BLaER1 treated with 17β-estradiol and CSF1 and Interleukin-3, amounts not matched to agents 10 nM and 100 nM (cell line): ENCODE data around the gene RNLS.
A peak's percentile ranks its signal among the peaks of the same experiment; 100 is the strongest.

Source experiments
- H3K27ac ChIP-seq, 11 experiments: shearing (Covaris generic); formaldehyde crosslinking; 2 replicates each; pipeline ENCODE4 v1.8.1; 2022
- H3K27me3 ChIP-seq, 11 experiments: shearing (Covaris generic); formaldehyde crosslinking; 2 replicates each; pipeline ENCODE4 v1.8.1; 2022
- H3K36me3 ChIP-seq, 11 experiments: shearing (Covaris generic); formaldehyde crosslinking; 2 replicates each; pipeline ENCODE4 v1.8.1; 2022
- H3K4me1 ChIP-seq, 10 experiments: shearing (Covaris generic); formaldehyde crosslinking; 2 replicates each; pipeline ENCODE4 v1.8.1; 2022
- H3K4me2 ChIP-seq, 11 experiments: shearing (Covaris generic); formaldehyde crosslinking; 2 replicates each; pipeline ENCODE4 v1.8.1; 2022
- H3K4me3 ChIP-seq, 10 experiments: shearing (Covaris generic); formaldehyde crosslinking; 2 replicates each; pipeline ENCODE4 v1.8.1; 2022
- H3K9ac ChIP-seq, 11 experiments: shearing (Covaris generic); formaldehyde crosslinking; 2 replicates each; pipeline ENCODE4 v1.8.1; 2022
- H3K9me3 ChIP-seq, 11 experiments: shearing (Covaris generic); formaldehyde crosslinking; replicated peaks in 1 of 11; 2 replicates each; pipeline ENCODE4 v1.8.1; 2022
- H4K20me1 ChIP-seq, 11 experiments: shearing (Covaris generic); formaldehyde crosslinking; 2 replicates each; pipeline ENCODE4 v1.8.1; 2022
- Cebpa-rat ChIP-seq, 11 experiments: shearing (Covaris generic); IDR thresholded peaks; 2 replicates each; pipeline ENCODE4 v1.8.1; 2022

Gene RNLS

DNA sequence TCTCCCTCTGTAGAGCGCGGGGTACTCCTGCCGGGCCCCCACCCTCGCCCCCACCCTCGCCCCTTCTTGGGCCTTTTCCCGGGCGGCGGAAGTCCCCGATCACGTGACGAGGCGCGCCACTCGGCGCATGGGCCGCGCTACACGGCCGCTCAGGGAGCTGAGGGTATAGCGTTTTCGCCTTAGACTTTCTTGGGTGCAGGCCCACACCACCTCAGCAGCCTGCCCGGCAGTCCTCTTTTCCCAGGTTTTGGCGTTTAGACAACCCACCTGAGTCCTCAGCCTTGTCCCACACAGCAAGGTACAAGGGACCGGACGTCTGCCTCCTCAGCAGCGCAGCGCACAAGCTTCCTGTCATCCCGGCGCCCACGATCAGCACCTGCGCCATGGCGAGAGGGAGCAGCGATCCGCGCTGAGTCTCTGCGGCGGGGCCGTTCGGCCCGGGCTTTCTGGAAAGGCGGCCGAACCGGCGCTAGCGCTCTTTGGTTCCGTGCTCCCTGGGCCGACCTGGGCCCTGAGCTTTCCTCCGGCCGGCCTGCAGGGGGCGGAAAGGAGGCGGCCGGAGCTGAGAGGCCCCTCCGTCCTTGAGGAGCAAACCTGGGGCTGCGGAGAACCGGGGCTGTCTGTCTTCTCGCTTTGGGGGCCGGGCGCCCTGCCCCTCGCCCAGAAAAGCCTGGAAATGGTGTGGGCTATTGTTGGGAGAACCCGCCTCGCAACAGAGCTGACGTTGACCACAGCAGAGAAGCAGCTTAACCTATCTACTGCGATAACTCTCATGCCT, at the start of gene RNLS:
Gene RNLS, minus strand, starts transcription at position 513 of the 778 bp plus-strand sequence.
- H3K27me3 ChIP-seq = no peaks in the 10 kb centered on the region
- H4K20me1 ChIP-seq = no peaks in the 10 kb centered on the region
- H3K4me2 ChIP-seq = no peak within 1 kb of the TSS
- H3K9ac ChIP-seq = no peak within 1 kb of the TSS
- H3K4me1 ChIP-seq = no peaks in the 10 kb centered on the region
- no peak within 1 kb of the TSS for H3K27ac ChIP-seq
- H3K9me3 ChIP-seq = peaks cover 8 to 12% (median 10%) of the 10 kb centered on the region in 11 experiments; a peak in 21 of 22 replicates
- no peak within 1 kb of the TSS for H3K4me3 ChIP-seq
- no peaks in the 10 kb centered on the region; a peak in 1 of 22 replicates for H3K36me3 ChIP-seq
- TF ChIP-seq Cebpa-rat (IDR thresholded peaks at IDR 0.05) = no peak

DNA sequence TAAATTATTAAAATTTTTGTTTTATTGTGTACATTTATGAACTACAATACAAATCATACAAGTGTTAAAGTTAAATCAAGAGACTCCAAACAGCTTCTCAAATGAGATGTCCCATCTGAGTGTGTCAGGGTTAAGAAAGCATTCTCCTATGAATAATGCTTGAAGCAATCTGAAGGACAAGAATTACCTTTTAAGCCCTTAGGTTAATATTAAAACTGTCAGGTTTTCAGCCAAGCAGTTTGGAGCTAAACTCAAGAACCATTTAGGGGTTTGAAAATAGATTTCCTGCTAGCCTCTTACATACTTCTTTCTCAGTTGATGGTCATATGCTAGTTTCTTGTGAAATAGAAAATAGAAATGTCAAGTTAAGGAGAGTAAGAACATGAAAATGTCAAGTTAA, 41.7 kb upstream of the RNLS start:
- TF ChIP-seq Cebpa-rat (IDR thresholded peaks at IDR 0.05) = no peak
- Histone ChIP-seq H3K4me3 (no peak overlapping the region), H4K20me1 (no peaks in the 10 kb centered on the region), H3K9me3 (peaks cover 0 to 14% (median 3%) of the 10 kb centered on the region in 11 experiments; a peak in 12 of 22 replicates), H3K27me3 (no peaks in the 10 kb centered on the region), H3K4me1 (no peaks in the 10 kb centered on the region), H3K9ac (no peak overlapping the region), H3K36me3 (no peaks in the 10 kb centered on the region), H3K27ac (no peak overlapping the region), H3K4me2 (no peak overlapping the region)

DNA sequence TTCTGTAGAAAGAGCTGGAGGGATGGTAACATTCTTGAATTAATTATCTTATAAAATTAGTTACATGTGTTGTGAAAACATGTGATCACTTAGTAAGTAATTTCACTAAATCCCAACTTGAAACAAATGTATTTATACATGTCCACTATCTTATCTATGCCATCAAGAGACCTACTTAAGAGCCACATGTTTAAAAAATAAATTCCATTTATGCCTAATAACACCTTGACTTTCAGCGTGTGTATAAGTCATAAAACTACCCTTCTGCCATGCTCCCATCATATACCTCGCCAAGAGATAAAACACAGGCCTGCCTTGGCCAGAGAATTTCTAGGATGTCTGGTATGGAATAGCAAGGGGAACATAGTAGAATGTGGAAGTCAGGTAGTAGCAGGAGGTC, 40.7 kb upstream of the RNLS start:
- no peak overlapping the region for H3K9ac ChIP-seq
- no peak overlapping the region for H3K4me2 ChIP-seq
- H3K36me3 ChIP-seq = no peaks in the 10 kb centered on the region
- no peak overlapping the region for H3K4me3 ChIP-seq
- no peak overlapping the region for H3K27ac ChIP-seq
- no peaks in the 10 kb centered on the region for H4K20me1 ChIP-seq
- peaks cover 0 to 11% (median 3%) of the 10 kb centered on the region in 11 experiments; a peak in 7 of 22 replicates for H3K9me3 ChIP-seq
- TF ChIP-seq Cebpa-rat (IDR thresholded peaks at IDR 0.05) = no peak
- no peaks in the 10 kb centered on the region for H3K4me1 ChIP-seq
- no peaks in the 10 kb centered on the region for H3K27me3 ChIP-seq

DNA sequence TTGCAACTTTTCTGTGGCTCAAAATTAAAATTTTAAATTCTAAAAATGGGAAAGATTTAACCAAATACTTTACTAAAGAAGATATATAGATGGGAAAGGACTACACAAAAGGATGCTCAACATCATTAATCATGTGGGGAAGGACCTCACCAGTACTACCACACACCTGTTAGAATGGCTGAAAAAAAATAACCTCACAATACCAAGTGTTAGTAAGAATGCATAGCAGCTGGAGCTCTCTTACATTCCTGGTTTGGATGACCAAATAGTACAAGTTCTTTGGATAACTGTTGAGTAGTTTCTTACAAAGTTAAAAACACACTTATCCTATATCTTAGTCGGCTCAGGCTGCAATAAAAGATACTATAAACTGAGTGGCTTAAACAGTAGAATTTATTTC, 37.3 kb upstream of the RNLS start:
- Histone ChIP-seq H4K20me1 (no peaks in the 10 kb centered on the region), H3K4me1 (peaks cover 0 to 29% (median 22%) of the 10 kb centered on the region in 10 experiments; a peak in 16 of 20 replicates), H3K36me3 (no peaks in the 10 kb centered on the region), H3K27ac (no peak overlapping the region), H3K27me3 (no peaks in the 10 kb centered on the region), H3K9ac (no peak overlapping the region), H3K4me3 (no peak overlapping the region), H3K4me2 (no peak overlapping the region), H3K9me3 (peaks cover 0 to under 1% (median 0%) of the 10 kb centered on the region in 11 experiments; a peak in 1 of 22 replicates)
- TF ChIP-seq Cebpa-rat (IDR thresholded peaks at IDR 0.05) = no peak

DNA sequence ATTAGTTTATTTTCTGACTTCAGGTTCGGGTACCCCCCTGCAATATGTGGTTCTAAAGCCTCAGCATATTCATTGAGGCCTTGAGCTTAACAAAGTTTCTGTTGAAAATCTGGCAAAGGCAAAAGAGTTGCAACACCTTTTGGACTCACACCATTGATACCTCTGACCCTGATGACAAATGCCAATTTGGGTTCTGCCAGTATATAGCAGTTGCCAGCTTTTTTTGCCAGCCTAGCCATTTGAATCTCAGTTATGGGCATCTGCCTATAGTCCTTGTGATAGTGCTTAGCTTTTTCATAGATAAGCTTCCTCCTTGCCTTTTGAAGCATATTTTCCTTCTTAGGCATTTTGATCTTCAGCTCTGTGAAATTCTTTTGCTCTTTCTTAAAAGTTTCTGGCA, 35.4 kb upstream of the RNLS start:
- Histone ChIP-seq H3K4me3 (no peak overlapping the region), H3K9ac (no peak overlapping the region), H4K20me1 (no peaks in the 10 kb centered on the region), H3K27me3 (no peaks in the 10 kb centered on the region), H3K4me1 (peaks cover 0 to 29% (median 22%) of the 10 kb centered on the region in 10 experiments; a peak in 16 of 20 replicates), H3K27ac (no peak overlapping the region), H3K36me3 (no peaks in the 10 kb centered on the region), H3K4me2 (peak overlapping the region in 2 of 11 experiments; percentile 36 to 61; a peak in 3 of 22 replicates), H3K9me3 (peaks cover 0 to 8% (median 5%) of the 10 kb centered on the region in 11 experiments; a peak in 4 of 22 replicates)
- no peak for TF ChIP-seq Cebpa-rat (IDR thresholded peaks at IDR 0.05)

DNA sequence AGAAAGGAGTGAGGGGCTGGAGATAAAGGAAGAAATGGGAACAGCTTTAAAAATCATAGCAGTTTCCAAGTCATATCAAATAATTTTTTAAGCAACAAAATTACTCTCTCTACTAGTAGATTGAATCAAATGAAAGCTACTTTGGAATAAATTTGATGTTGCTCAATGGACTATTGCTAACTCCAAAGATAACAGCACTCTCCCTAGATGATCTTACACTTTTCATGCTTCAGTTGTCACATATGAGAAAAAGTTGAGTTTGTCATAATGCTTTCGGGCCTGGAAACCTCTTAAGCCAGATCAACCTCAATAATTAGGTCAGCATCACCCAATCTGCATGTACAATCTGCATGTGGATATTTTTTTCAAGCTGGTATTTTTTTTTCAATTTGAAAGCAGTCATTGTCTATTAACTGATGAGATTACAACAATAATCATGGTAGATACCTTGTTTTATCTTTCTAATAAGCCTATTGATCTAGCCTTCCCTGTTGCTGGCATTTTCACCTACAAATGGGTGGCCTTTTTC, 34.7 kb upstream of the RNLS start:
- peak overlapping the region in 7 of 11 experiments; percentile 6 to 66 (median 58); a peak in 11 of 22 replicates for H3K4me2 ChIP-seq
- no peaks in the 10 kb centered on the region for H3K27me3 ChIP-seq
- H3K36me3 ChIP-seq = no peaks in the 10 kb centered on the region
- peaks cover 0 to 29% (median 22%) of the 10 kb centered on the region in 10 experiments; a peak in 16 of 20 replicates for H3K4me1 ChIP-seq
- no peak overlapping the region for H3K9ac ChIP-seq
- no peaks in the 10 kb centered on the region for H4K20me1 ChIP-seq
- no peak for TF ChIP-seq Cebpa-rat (IDR thresholded peaks at IDR 0.05)
- H3K4me3 ChIP-seq = no peak overlapping the region
- H3K9me3 ChIP-seq = peaks cover 0 to 8% (median 5%) of the 10 kb centered on the region in 11 experiments; a peak in 4 of 22 replicates
- no peak overlapping the region for H3K27ac ChIP-seq

DNA sequence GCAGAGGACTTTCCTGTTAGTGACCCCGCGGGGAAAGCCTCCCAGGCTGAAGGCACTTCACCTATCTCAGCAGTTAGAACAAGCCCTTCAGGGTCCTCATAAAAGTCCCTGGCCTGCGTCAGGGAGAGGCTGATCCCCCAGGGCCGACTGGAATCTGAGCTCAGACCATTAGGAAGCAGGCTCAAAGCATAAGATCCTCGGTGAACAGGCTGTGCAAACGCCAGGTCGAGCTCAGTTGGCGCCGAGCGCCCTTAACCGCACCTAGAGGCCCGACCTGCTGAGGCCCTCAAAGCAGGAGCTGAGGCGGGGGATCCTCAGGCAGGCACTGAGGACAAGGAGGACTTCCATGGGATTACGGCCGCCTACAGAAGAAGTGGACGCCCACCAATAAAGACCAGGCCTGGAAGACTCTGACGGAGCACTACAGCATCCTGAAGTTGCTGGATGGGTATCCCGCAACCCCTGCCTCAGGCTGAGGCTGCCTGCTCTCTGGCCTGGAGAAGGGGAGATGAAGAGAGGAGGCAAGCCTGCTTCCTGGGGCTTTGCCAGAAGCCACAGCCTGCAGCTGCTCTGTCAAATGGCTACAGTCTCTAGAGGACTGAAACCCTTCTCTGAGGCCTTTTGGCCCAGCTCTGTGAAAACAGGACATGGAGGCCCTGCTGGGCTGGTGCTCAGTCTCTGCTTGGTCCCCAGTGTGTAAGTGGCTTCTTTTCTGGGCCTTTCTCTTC, 33.3 kb upstream of the RNLS start:
- peak overlapping the region in 5 of 11 experiments; percentile 1 to 54 (median 45); a peak in 6 of 22 replicates for H3K27ac ChIP-seq
- peak overlapping the region in 8 of 11 experiments; percentile 33 to 67 (median 60); a peak in 16 of 22 replicates for H3K4me2 ChIP-seq
- H3K9me3 ChIP-seq = peaks cover 0 to 8% (median 5%) of the 10 kb centered on the region in 11 experiments; a peak in 4 of 22 replicates
- no peaks in the 10 kb centered on the region for H4K20me1 ChIP-seq
- peak overlapping the region in 3 of 11 experiments; percentile 30 to 51 (median 35); a peak in 4 of 22 replicates for H3K9ac ChIP-seq
- no peak for TF ChIP-seq Cebpa-rat (IDR thresholded peaks at IDR 0.05)
- no peak overlapping the region for H3K4me3 ChIP-seq
- H3K27me3 ChIP-seq = no peaks in the 10 kb centered on the region
- no peaks in the 10 kb centered on the region for H3K36me3 ChIP-seq
- peaks cover 0 to 29% (median 22%) of the 10 kb centered on the region in 10 experiments; a peak in 16 of 20 replicates for H3K4me1 ChIP-seq

- H3K9ac ChIP-seq = no peak overlapping the region
- no peaks in the 10 kb centered on the region for H4K20me1 ChIP-seq
- no peak overlapping the region for H3K4me3 ChIP-seq
- no peak overlapping the region for H3K4me2 ChIP-seq
- H3K36me3 ChIP-seq = no peaks in the 10 kb centered on the region
- H3K27ac ChIP-seq = no peak overlapping the region
- no peak for TF ChIP-seq Cebpa-rat (IDR thresholded peaks at IDR 0.05)
- no peaks in the 10 kb centered on the region for H3K4me1 ChIP-seq
- no peaks in the 10 kb centered on the region for H3K27me3 ChIP-seq
- no peaks in the 10 kb centered on the region for H3K9me3 ChIP-seq
Measured at GRCh38 chr10:88608780-88609179, 25.7 kb upstream of the RNLS start.
